GM12878 (cell line): ENCODE measurements around the gene PAPSS2. TPM values are rescaled to one million over a fixed set of nuclear protein-coding genes. Genes with fewer than 3 reads are reported as not detected.

Source experiments
- ATAC-seq: fragments of 200-7000 bp; cut with Tn5 transposase; 3 replicates; pipeline ENCODE4 v1.9.1; 2020; ENCODE audit warnings: mild to moderate bottlenecking, moderate library complexity
- BruUV-seq: library from RNA; stranded (reverse); fragments of 400-500 nt; replicated peaks from 2 replicates; lab custom pipeline; 2021; lab: Mats Ljungman, UMichigan
- CTCF ChIA-PET: fragments of 300-600 bp; sonication (Branson Sonifier 250); formaldehyde crosslinking; extraction: SDS; loops from one replicate; lab custom pipeline; 2021; ENCODE audit warnings: inconsistent platforms; lab: Yijun Ruan, JAX
- POLR2A ChIA-PET: fragments of 350-600 bp; formaldehyde crosslinking; extraction: SDS; loops from one replicate; lab custom pipeline; 2021; ENCODE audit warnings: inconsistent platforms; lab: Charles Lee
- RAD21 ChIA-PET: fragments of 300-600 bp; sonication (Branson Sonifier 250); formaldehyde crosslinking; loops from one replicate; lab custom pipeline; 2023; ENCODE audit warnings: antibody characterized with exemption; ENCODE audit not compliant: unreplicated experiment; lab: Charles Lee
- SMC1A ChIA-PET: fragments of 300-600 bp; sonication (Branson Sonifier 250); formaldehyde crosslinking; loops from one replicate; lab custom pipeline; 2023; ENCODE audit not compliant: unreplicated experiment, uncharacterized antibody; lab: Charles Lee
- DNase-seq: peaks from one replicate; pipeline ENCODE4 v3.0.0-alpha.2; 2011; ENCODE audit warnings: low read depth, low spot score
- FAIRE-seq: peaks from 3 replicates; lab custom pipeline; 2011; peaks lifted over from hg19 to GRCh38; lab: Jason Lieb, UNC
- H2AFZ ChIP-seq: 2 replicates; pipeline ENCODE4 v1.6.0; 2011; ENCODE audit warnings: low read depth, low read length, control low read depth; ENCODE audit not compliant: control insufficient read depth
- H3K27ac ChIP-seq: 2 replicates; pipeline ENCODE4 v1.5.1; 2011; ENCODE audit warnings: control low read depth; ENCODE audit not compliant: control insufficient read depth, insufficient read depth
- H3K27me3 ChIP-seq, 2 experiments: replicated peaks in 1 of 2; 2 replicates each; pipeline versions ENCODE4 v1.6.0 to v1.6.1; 2011; ENCODE audit warnings: low read length in 1 of 2; ENCODE audit not compliant: control insufficient read depth in 2 of 2, insufficient read depth in 2 of 2
- H3K36me3 ChIP-seq, 2 experiments: 2 replicates each; pipeline ENCODE4 v1.5.1; 2011; ENCODE audit warnings: low read length in 1 of 2; ENCODE audit not compliant: control insufficient read depth in 2 of 2, insufficient read depth in 2 of 2
- H3K4me1 ChIP-seq: 2 replicates; pipeline ENCODE4 v1.6.1; 2011; ENCODE audit warnings: mild to moderate bottlenecking, low read length, moderate library complexity, mixed read lengths; ENCODE audit not compliant: control insufficient read depth, insufficient read depth
- H3K4me2 ChIP-seq: 2 replicates; pipeline ENCODE4 v1.6.0; 2011; ENCODE audit warnings: control low read depth; ENCODE audit not compliant: control insufficient read depth, insufficient read depth
- H3K4me3 ChIP-seq: fragments of 200-600 bp; sonication (generic); 2 replicates; pipeline ENCODE4 v1.5.1; 2016
- H3K79me2 ChIP-seq: 2 replicates; pipeline ENCODE4 v1.6.0; 2011; ENCODE audit warnings: low read length; ENCODE audit not compliant: control insufficient read depth, insufficient read depth
- H3K9ac ChIP-seq: 2 replicates; pipeline ENCODE4 v1.8.0; 2011; ENCODE audit warnings: low read length, control low read depth, mixed read lengths; ENCODE audit not compliant: control insufficient read depth, insufficient read depth
- H3K9me3 ChIP-seq: replicated peaks from 3 replicates; pipeline ENCODE4 v1.5.1; 2011; ENCODE audit warnings: mild to moderate bottlenecking, low read length; ENCODE audit not compliant: control insufficient read depth, insufficient read depth
- H4K20me1 ChIP-seq: 2 replicates; pipeline ENCODE4 v1.6.0; 2011; ENCODE audit not compliant: control insufficient read depth, insufficient read depth
- ASH2L ChIP-seq: fragments of 300-600, 200-600 bp; sonication (generic); IDR thresholded peaks from 2 replicates; pipeline ENCODE4 v1.6.1; 2017; ENCODE audit warnings: low read depth, mild to moderate bottlenecking, borderline replicate concordance
- JUND ChIP-seq: IDR thresholded peaks from 2 replicates; pipeline ENCODE4 v1.6.1; 2012; ENCODE audit warnings: low read depth, mild to moderate bottlenecking, low read length, improper control_type of control experiment, moderate library complexity
- KLF5 ChIP-seq: fragments of 450-650 bp; IDR thresholded peaks from 2 replicates; pipeline ENCODE4 v1.6.1; 2014; ENCODE audit warnings: mild to moderate bottlenecking; ENCODE audit not compliant: partially characterized antibody
- MEF2A ChIP-seq: IDR thresholded peaks from 2 replicates; pipeline ENCODE4 v1.6.1; 2011; ENCODE audit warnings: low read depth, mild to moderate bottlenecking, low read length, moderate library complexity; ENCODE audit not compliant: insufficient read depth
- NFYB ChIP-seq: IDR thresholded peaks from 2 replicates; pipeline ENCODE4 v1.6.1; 2011; ENCODE audit warnings: low read depth, mild to moderate bottlenecking, low read length, improper control_type of control experiment, moderate library complexity; ENCODE audit not compliant: insufficient read depth
- RELA ChIP-seq: fragments of 450-650 bp; IDR thresholded peaks from 2 replicates; pipeline ENCODE4 v1.8.0; 2014; ENCODE audit warnings: borderline replicate concordance; ENCODE audit not compliant: partially characterized antibody
- SMAD1 ChIP-seq: fragments of 450-650 bp; IDR thresholded peaks from 2 replicates; pipeline ENCODE4 v1.6.1; 2018; ENCODE audit warnings: mild to moderate bottlenecking, low read depth; ENCODE audit not compliant: partially characterized antibody
- SUPT20H ChIP-seq: IDR thresholded peaks from 2 replicates; pipeline ENCODE4 v1.6.1; 2011; ENCODE audit warnings: low read depth, mild to moderate bottlenecking, low read length, moderate library complexity, borderline replicate concordance; ENCODE audit not compliant: control insufficient read depth
- ZBED1 ChIP-seq: IDR thresholded peaks from 2 replicates; pipeline ENCODE4 v1.6.1; 2016; ENCODE audit warnings: borderline replicate concordance
- WGBS: methylation state at CpG from one replicate; pipeline ENCODE4 v1.1.6; 2016; ENCODE audit warnings: low lambda C conversion rate; ENCODE audit not compliant: insufficient replicate concordance, insufficient coverage; ENCODE audit errors: missing lambda C conversion rate; 5-methylcytosine and 5-hydroxymethylcytosine counted together
- in situ Hi-C: fragments of 300-500 bp; cut with MboI; formaldehyde crosslinking; loops from 9 replicates; pipeline ENCODE4 v1.14.3; 2018; ENCODE audit warnings: mixed read lengths
- intact Hi-C: fragments of 100-400 bp; cut with micrococcal nuclease; formaldehyde crosslinking; loops from one replicate; pipeline ENCODE4 v1.14.2; 2022; ENCODE audit not compliant: unreplicated experiment
- polyA plus RNA-seq, 11 experiments: library from polyadenylated mRNA; depleted of rRNA in 4 of 11; unstranded in 6 of 11; stranded (reverse) in 5 of 11; fragments of >200 nt; fragmentation: Nextera tagmentation in 4 of 11; fragmentation: Illumina TruSeq in 1 of 11; extraction: Ambion mirVana in 4 of 11; extraction: Trizol in 1 of 11; gene quantifications; 1 replicate in 1 of 11; 2 replicates in 10 of 11; pipeline versions ENCODE4 v1.2.1 to v1.2.3, GENCODE V29; 2011 to 2016; ENCODE audit warnings: inconsistent platforms in 2 of 11, missing spikeins in 2 of 11, low read depth in 1 of 11
- total RNA-seq, 4 experiments: library from RNA; depleted of rRNA in 3 of 4; stranded (reverse); fragments of >200 nt in 3 of 4; fragmentation: Illumina TruSeq in 1 of 4; extraction: Trizol in 1 of 4; gene quantifications; 2 replicates each; pipeline versions ENCODE4 v1.2.1 to v1.2.3, GENCODE V29; 2013 to 2021
- TF ChIP-seq, protein P1 (sequence below): fragments of 450-650 bp; IDR thresholded peaks from 2 replicates; pipeline ENCODE4 v1.6.1; 2014; ENCODE audit warnings: mild to moderate bottlenecking
- TF ChIP-seq, protein P2 (sequence below): IDR thresholded peaks from 2 replicates; pipeline ENCODE4 v1.6.1; 2012; ENCODE audit warnings: low read depth, low read length, improper control_type of control experiment
- TF ChIP-seq, protein P3 (sequence below): fragments of 450-650 bp; IDR thresholded peaks from 2 replicates; pipeline ENCODE4 v1.6.1; 2017; ENCODE audit warnings: mild to moderate bottlenecking
- TF ChIP-seq, protein P4 (sequence below): fragments of 450-650 bp; IDR thresholded peaks from 2 replicates; pipeline ENCODE4 v1.6.1; 2017; ENCODE audit warnings: mild to moderate bottlenecking, moderate library complexity

The PAPSS2 gene
- total and polyA plus RNA-seq, 10 of the 15 experiments (the other 5 are each of a cell fraction or from before 2014, with no cell fraction given) = 0.15 to 2.1 (median 0.37) TPM

DNA sequence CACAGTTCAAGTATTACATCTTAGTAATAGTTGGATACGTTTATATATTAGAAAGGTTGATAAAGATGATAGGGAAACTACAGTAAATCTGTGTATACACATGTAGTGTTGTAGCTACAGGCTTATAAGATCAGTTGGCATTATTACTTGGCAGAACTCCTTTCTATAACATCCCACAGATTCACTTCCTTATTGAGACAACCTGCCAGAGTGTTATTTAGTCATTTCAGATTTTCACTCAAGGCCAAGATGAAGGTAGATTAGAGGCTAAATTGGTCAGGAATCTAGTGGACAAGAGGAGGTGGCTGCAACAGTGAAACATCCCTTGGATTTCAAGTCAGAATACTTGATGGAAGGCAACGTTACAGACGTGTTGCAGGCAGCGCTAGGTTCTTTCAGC lies 63.0 kb downstream of the PAPSS2 start (continued):
- TF ChIP-seq, protein P1, sequence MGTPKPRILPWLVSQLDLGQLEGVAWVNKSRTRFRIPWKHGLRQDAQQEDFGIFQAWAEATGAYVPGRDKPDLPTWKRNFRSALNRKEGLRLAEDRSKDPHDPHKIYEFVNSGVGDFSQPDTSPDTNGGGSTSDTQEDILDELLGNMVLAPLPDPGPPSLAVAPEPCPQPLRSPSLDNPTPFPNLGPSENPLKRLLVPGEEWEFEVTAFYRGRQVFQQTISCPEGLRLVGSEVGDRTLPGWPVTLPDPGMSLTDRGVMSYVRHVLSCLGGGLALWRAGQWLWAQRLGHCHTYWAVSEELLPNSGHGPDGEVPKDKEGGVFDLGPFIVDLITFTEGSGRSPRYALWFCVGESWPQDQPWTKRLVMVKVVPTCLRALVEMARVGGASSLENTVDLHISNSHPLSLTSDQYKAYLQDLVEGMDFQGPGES = no peak
- TF ChIP-seq RELA (no peak), JUND (no peak), KLF5 (no peak)
- TF ChIP-seq, protein P2, sequence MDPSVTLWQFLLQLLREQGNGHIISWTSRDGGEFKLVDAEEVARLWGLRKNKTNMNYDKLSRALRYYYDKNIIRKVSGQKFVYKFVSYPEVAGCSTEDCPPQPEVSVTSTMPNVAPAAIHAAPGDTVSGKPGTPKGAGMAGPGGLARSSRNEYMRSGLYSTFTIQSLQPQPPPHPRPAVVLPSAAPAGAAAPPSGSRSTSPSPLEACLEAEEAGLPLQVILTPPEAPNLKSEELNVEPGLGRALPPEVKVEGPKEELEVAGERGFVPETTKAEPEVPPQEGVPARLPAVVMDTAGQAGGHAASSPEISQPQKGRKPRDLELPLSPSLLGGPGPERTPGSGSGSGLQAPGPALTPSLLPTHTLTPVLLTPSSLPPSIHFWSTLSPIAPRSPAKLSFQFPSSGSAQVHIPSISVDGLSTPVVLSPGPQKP = no peak

DNA sequence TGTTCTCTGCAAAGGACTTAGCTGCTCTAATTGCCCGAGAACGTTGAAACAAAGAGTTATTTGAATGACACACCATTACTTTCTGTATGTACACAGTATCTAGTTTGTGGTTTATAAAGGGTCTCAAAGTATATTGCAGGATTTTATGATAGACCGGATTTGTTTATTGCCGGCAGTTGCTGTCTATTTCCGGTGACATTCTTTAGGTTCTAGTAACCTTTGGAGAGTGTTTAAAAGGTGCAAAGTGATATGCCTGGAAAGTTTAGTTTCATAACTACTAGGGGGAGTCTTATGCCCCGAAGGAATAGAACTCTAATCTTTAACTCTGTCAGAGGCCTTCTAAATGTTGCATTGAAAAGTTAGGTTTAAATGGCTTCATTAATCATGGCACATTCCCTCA lies 63.8 kb downstream of the PAPSS2 start:
- RAD21 ChIA-PET = no interaction called here
- BruUV-seq = no TSS peak
- CTCF ChIA-PET = no interaction called here
- Histone ChIP-seq H3K4me2 (no peak overlapping the region), H3K27me3 (no peaks in the 10 kb centered on the region), H3K79me2 (no peaks in the 10 kb centered on the region), H3K4me1 (no peaks in the 10 kb centered on the region; the same call in 1 of the 2 replicates), H3K36me3 (no peaks in the 10 kb centered on the region), H3K27ac (no peak overlapping the region), H2AFZ (no peak overlapping the region), H3K9ac (no peak overlapping the region), H3K9me3 (no peaks in the 10 kb centered on the region), H4K20me1 (no peaks in the 10 kb centered on the region), H3K4me3 (no peak overlapping the region)
- TF ChIP-seq ASH2L = no peak
- TF ChIP-seq NFYB = no peak
- TF ChIP-seq SMAD1 = no peak
- TF ChIP-seq, protein P3, sequence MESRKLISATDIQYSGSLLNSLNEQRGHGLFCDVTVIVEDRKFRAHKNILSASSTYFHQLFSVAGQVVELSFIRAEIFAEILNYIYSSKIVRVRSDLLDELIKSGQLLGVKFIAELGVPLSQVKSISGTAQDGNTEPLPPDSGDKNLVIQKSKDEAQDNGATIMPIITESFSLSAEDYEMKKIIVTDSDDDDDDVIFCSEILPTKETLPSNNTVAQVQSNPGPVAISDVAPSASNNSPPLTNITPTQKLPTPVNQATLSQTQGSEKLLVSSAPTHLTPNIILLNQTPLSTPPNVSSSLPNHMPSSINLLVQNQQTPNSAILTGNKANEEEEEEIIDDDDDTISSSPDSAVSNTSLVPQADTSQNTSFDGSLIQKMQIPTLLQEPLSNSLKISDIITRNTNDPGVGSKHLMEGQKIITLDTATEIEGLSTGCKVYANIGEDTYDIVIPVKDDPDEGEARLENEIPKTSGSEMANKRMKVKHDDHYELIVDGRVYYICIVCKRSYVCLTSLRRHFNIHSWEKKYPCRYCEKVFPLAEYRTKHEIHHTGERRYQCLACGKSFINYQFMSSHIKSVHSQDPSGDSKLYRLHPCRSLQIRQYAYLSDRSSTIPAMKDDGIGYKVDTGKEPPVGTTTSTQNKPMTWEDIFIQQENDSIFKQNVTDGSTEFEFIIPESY = no peak
- no peak for TF ChIP-seq MEF2A
- TF ChIP-seq ZBED1 = no peak
- TF ChIP-seq, protein P4, sequence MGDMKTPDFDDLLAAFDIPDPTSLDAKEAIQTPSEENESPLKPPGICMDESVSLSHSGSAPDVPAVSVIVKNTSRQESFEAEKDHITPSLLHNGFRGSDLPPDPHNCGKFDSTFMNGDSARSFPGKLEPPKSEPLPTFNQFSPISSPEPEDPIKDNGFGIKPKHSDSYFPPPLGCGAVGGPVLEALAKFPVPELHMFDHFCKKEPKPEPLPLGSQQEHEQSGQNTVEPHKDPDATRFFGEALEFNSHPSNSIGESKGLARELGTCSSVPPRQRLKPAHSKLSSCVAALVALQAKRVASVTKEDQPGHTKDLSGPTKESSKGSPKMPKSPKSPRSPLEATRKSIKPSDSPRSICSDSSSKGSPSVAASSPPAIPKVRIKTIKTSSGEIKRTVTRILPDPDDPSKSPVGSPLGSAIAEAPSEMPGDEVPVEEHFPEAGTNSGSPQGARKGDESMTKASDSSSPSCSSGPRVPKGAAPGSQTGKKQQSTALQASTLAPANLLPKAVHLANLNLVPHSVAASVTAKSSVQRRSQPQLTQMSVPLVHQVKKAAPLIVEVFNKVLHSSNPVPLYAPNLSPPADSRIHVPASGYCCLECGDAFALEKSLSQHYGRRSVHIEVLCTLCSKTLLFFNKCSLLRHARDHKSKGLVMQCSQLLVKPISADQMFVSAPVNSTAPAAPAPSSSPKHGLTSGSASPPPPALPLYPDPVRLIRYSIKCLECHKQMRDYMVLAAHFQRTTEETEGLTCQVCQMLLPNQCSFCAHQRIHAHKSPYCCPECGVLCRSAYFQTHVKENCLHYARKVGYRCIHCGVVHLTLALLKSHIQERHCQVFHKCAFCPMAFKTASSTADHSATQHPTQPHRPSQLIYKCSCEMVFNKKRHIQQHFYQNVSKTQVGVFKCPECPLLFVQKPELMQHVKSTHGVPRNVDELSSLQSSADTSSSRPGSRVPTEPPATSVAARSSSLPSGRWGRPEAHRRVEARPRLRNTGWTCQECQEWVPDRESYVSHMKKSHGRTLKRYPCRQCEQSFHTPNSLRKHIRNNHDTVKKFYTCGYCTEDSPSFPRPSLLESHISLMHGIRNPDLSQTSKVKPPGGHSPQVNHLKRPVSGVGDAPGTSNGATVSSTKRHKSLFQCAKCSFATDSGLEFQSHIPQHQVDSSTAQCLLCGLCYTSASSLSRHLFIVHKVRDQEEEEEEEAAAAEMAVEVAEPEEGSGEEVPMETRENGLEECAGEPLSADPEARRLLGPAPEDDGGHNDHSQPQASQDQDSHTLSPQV = no peak
- no peak for TF ChIP-seq SUPT20H
- DNase-seq (no peak), ATAC-seq (no peak), FAIRE-seq (no peak)
- POLR2A ChIA-PET = no interaction called here
- SMC1A ChIA-PET = no interaction called here
- WGBS = 39% methylated on average over 6 of the region's 6 CpGs
- intact Hi-C loops = no loop called here
- in situ Hi-C loops = no loop called here
